Transverse colon (tissue), 4 donors: ENCODE results near the gene APOD. TPM values are rescaled to one million over a fixed set of nuclear protein-coding genes. Genes with fewer than 3 reads are reported as not detected.
"Not testable (repeated sequence)": the region's sequence is repeated elsewhere in the genome, so short reads cannot be mapped to it uniquely, and the experiment has no call there.

Source experiments
- DNase-seq: peaks from one replicate; pipeline ENCODE4 v3.0.0-alpha.2; 2019
- H3K27ac ChIP-seq, 4 donors: fragments of 200-600 bp; sonication (generic); 2 replicates each; pipeline ENCODE4 v1.5.1; 2016 to 2018; ENCODE audit warnings: inconsistent platforms in 4 of 4
- H3K27me3 ChIP-seq: fragments of 200-600 bp; sonication (generic); 2 replicates; pipeline ENCODE4 v1.5.1; 2017; ENCODE audit warnings: inconsistent platforms
- H3K36me3 ChIP-seq, 4 donors: fragments of 200-600 bp; sonication (generic); 2 replicates each; pipeline ENCODE4 v1.5.1; 2017 to 2019; ENCODE audit warnings: inconsistent platforms in 4 of 4
- H3K4me1 ChIP-seq, 4 donors: fragments of 200-600 bp; sonication (generic); 2 replicates each; pipeline ENCODE4 v1.5.1; 2017 to 2020; ENCODE audit warnings: inconsistent platforms in 4 of 4
- H3K4me3 ChIP-seq, 4 donors: fragments of 200-600 bp; sonication (generic); 1 replicate in 1 of 4; 2 replicates in 3 of 4; pipeline versions ENCODE4 v1.5.1 to v1.6.1; 2017 to 2019; ENCODE audit warnings: inconsistent platforms in 4 of 4
- H3K9me3 ChIP-seq, 2 donors: fragments of 200-600 bp; sonication (generic); 2 replicates each; pipeline ENCODE4 v1.5.1; 2017 to 2019; ENCODE audit warnings: inconsistent platforms in 2 of 2
- EP300 ChIP-seq: sonication (generic); formaldehyde crosslinking; IDR thresholded peaks from one replicate; pipeline ENCODE4 v1.6.1; 2017; ENCODE audit warnings: antibody characterized with exemption, low read depth
- POLR2A ChIP-seq: fragments of 450-650 bp; IDR thresholded peaks from one replicate; pipeline ENCODE4 v1.6.1; 2016; ENCODE audit warnings: antibody characterized with exemption, mild to moderate bottlenecking, moderate library complexity
- POLR2AphosphoS5 ChIP-seq, 3 donors: sonication (generic); formaldehyde crosslinking; IDR thresholded peaks; one replicate each; pipeline ENCODE4 v1.6.1; 2016; ENCODE audit warnings: antibody characterized with exemption in 3 of 3
- WGBS, 2 donors: methylation state at CpG; one replicate each; pipeline ENCODE4 v1.1.5; 2018; ENCODE audit warnings: low coverage in 1 of 2; 5-methylcytosine and 5-hydroxymethylcytosine counted together
- in situ Hi-C, 4 donors: fragments of 200-750 bp; cut with MboI; loops; one replicate each; pipeline versions ENCODE4 v1.15.0 to v1.15.1; 2017; ENCODE audit warnings: low sequenced_read_pairs in 3 of 4, low pct_ligation_motif_present in 1 of 4, low pct_unique_long_range_greater_than_20kb in 1 of 4
- intact Hi-C: fragments of 100-400 bp; cut with DNase I; formaldehyde crosslinking; loops from one replicate; pipeline ENCODE4 v1.15.1; 2023; ENCODE audit warnings: low total_unique reads
- total RNA-seq, 4 donors: library from RNA; depleted of rRNA; stranded (reverse); fragments of >200 nt; gene quantifications; one replicate each; pipeline ENCODE4 v1.1.0, GENCODE V29; 2016
- TF ChIP-seq, protein P1 (sequence below), 5 experiments: fragments of 200-600 bp in 3 of 5; fragments of 450-650 bp in 2 of 5; sonication (generic) in 3 of 5; IDR thresholded peaks; 1 replicate in 2 of 5; 2 replicates in 3 of 5; pipeline ENCODE4 v1.5.1; 2016 to 2017; ENCODE audit warnings: antibody characterized with exemption in 5 of 5, inconsistent platforms in 3 of 5, mild to moderate bottlenecking in 2 of 5, moderate library complexity in 1 of 5

Gene APOD
- 100 to 1,000 TPM in 1 of 4 donors, 10 to 100 TPM in 2, 1 to 10 TPM in 1; 3.4 to 118 (median 46.1) TPM for total RNA-seq

DNA sequence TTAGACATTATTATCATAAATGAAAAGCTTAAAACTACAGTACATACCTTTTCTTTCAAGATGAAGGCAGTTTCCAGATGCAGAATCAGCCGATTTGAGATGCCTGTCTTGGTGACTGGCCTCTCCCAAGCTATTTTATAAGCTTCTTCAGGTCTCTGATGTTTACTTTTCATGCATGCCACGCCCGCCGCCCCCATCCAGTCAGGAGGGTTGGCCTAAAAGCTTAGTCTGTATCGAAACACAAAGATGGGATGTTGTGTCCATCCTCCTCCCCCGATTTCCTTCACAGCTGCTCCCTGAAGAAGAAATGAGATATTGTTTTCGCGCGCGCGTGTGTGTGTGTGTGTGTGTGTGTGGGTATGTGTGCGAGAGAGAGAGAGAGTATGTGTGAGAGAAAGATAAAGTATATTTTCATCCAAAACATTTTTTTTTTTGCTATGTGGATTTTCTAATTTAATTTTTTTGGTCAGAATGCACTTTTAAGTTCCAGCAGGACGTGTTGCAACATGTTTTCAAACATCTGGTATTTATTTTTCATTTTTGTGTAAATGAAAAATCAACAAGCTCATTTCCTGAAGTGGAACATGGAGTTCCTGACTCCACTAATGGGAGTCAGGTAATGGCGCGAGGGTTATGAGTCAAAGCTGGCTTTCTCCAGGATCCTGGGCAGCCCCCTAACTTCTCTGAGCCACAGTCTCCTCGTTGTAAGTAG is at the start of gene APOD:
APOD (minus strand) TSS at position 110 of the 712 bp plus-strand sequence. CDS start 4,479 bp downstream, outside the sequence.
- 32 to 49% methylated on average over 8 to 16 of the region's 16 CpGs for WGBS, 2 donors
- DNase-seq, result peak; percentile 49
- in situ Hi-C loops (no loop called here), intact Hi-C loops (no loop called here)
- no peak for TF ChIP-seq POLR2AphosphoS5 (IDR thresholded peaks at IDR 0.05)
- TF ChIP-seq, protein P1, sequence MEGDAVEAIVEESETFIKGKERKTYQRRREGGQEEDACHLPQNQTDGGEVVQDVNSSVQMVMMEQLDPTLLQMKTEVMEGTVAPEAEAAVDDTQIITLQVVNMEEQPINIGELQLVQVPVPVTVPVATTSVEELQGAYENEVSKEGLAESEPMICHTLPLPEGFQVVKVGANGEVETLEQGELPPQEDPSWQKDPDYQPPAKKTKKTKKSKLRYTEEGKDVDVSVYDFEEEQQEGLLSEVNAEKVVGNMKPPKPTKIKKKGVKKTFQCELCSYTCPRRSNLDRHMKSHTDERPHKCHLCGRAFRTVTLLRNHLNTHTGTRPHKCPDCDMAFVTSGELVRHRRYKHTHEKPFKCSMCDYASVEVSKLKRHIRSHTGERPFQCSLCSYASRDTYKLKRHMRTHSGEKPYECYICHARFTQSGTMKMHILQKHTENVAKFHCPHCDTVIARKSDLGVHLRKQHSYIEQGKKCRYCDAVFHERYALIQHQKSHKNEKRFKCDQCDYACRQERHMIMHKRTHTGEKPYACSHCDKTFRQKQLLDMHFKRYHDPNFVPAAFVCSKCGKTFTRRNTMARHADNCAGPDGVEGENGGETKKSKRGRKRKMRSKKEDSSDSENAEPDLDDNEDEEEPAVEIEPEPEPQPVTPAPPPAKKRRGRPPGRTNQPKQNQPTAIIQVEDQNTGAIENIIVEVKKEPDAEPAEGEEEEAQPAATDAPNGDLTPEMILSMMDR (IDR thresholded peaks at IDR 0.05), result no peak
- TF ChIP-seq POLR2A, result no peak
- no peak for TF ChIP-seq EP300
- Histone ChIP-seq H3K27ac (peak within 1 kb of the TSS in 2 of 4 donors; percentile 18 to 41), H3K4me3 (no peak within 1 kb of the TSS), H3K36me3 (no peaks in the 10 kb centered on the region), H3K4me1 (peaks cover 0 to 4% (median 0%) of the 10 kb centered on the region in 4 donors), H3K9me3 (no peaks in the 10 kb centered on the region), H3K27me3 (no peaks in the 10 kb centered on the region)

DNA sequence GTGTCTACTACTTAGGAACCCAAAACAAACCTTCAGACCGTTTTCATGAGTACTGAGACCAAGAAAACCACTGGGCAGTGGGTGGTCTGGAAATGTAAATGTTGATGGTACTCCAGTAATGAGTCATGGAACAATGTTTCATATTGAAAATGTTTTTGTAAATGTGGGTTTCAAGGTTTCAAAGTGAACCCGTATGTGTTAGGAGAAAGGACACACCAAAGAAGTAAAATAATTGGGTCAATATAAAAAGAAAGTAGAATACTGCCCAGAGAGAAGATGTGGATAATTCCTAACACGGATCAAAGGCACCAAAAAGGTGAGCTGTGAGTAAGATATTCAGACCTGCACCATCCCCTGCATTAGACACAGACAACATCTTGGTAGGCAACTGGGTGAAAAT is 49.6 kb upstream of the APOD start:
- H3K27ac ChIP-seq, in situ Hi-C loops, H3K4me1 ChIP-seq, intact Hi-C loops, H3K9me3 ChIP-seq, DNase-seq, H3K4me3 ChIP-seq, H3K36me3 ChIP-seq, H3K27me3 ChIP-seq: not testable (repeated sequence)
- WGBS, 2 donors, result 59 to 65% methylated on average over 2 of the region's 3 CpGs

DNA sequence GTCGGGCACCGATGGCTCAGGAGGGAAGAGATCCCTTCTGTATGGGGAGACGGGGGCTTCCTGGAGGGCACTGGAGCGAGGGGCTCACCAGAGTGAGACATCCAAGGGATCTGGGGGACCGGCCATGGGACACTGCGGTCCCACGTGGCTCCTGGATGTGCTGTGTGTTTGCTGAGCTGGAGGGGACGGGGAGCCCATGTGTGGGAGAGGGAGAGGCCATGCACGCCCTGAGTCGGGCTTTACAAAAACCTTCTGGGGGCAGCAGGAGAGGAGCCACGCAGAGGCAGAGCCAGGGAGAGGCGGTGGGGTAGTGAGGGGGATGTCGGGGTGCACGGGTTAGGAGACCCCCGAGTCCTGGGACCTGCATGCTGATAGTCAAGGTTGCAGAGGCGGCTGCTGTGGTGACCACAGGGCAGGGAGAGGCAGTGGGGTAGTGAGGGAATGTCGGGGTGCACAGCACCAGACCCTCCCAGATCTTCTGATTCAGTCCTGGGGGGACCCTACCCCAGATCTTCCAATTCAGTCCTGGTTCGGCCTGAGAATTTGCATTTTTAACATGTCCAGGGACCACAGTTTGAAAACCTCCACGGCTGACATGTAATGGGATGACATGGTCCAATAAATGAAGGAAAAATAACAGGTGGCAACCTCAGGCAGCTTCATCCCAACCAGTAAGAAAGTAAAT is 48.9 kb upstream of the APOD start:
- H3K36me3 ChIP-seq, H3K9me3 ChIP-seq, in situ Hi-C loops, H3K27ac ChIP-seq, H3K27me3 ChIP-seq, H3K4me1 ChIP-seq, H3K4me3 ChIP-seq, intact Hi-C loops, DNase-seq: not testable (repeated sequence)
- WGBS, 2 donors, result 89% methylated on average over 18 of the region's 19 CpGs; no CpG with 5 or more reads in 1 of the 2 donors

DNA sequence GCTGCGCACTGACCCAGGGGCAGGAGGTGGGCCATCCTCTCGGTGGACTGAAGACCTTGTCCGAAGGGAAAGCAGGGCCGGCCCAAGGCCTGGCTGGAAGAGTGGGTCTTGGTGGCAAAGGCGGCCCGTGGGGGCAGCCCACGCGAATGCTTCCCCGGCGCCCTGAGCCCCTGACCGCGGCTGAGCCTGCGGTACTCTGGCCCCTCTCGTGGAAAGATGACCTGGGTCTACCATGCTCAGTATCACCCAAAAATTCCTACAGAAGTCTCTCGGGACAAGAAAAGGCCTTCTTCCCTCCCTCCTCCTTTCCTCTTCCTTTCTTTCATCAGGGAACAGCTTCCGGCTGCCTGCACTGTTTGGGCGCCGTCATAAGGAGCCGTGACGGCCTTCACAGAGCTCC is 48.3 kb upstream of the APOD start:
- H3K4me3 ChIP-seq, H3K27me3 ChIP-seq, DNase-seq, intact Hi-C loops, H3K27ac ChIP-seq, H3K4me1 ChIP-seq, H3K9me3 ChIP-seq, H3K36me3 ChIP-seq, in situ Hi-C loops: not testable (repeated sequence)
- 93% methylated on average over 11 of the region's 20 CpGs; no CpG with 5 or more reads in 1 of the 2 donors for WGBS, 2 donors

DNA sequence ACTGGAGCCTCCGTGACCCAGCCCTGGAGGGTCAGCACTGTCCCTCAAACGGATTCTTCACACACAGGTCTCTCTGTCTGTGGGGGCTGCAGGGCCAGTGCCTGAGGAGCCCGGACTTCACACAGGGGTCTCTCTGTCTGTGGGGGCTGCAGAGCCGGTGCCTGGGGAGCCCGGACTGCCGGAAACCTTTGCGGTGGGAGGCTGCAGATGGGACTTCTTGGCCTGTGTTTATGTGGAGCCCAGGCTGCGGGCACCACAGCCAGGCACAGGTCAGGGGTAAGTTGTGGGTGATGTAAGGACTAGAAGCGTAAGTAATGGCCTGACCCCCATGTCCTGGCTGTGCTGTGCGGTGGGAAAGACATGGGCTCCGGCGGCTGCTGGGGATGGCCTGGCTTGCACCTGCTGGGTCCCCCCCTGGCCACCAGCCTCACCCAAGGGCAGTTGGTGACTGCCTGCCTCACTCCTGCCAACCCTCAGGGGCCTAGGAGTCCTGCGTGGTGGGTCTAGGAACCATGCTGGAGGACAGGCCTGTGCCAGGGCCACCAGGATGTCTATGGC is 47.3 kb upstream of the APOD start:
- DNase-seq, H3K4me3 ChIP-seq, H3K36me3 ChIP-seq, H3K27ac ChIP-seq, intact Hi-C loops, H3K4me1 ChIP-seq, H3K27me3 ChIP-seq, H3K9me3 ChIP-seq, in situ Hi-C loops: not testable (repeated sequence)
- 93% methylated on average over 9 of the region's 13 CpGs; no CpG with 5 or more reads in 1 of the 2 donors for WGBS, 2 donors

DNA sequence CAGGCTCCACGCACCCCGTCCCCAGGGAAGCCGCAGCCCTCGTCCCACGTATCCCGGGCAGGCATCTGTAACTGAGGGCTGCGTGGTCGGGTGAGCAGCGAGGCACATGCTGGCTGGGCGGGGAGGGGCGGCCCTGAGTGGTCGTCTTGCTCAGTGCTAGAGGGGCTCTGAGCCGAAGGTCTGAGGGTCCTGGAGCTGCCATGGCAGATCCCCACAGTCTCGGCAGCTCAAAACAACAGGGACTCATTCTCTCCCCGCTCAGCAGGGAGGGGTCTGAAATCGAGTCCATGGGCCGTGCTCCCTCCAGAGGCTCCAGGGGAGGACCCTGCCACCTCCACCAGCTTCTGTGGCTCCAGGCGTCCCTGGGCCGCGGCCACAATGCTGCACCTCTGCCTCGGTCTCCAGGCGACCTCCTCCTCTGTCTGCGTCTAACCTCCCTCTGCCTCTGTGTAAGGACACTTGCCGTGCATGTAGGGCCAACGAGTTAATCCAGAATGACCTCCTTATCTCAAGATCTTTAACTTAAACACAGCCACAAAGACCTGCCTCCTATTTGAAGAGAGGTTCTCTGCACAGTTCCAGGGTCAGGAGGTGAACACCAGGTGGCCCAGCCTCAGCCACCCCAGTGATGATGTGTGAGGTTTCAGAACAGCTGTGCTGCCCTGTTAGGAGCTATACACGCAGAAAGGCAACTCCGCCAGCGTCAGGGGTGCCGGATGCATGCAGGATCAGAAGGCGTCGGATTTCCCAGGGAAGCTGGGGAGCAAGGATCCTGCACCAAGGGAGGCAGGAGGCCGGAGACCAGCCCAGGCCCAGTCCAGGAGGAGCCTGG is 46.6 kb upstream of the APOD start:
- H3K4me3 ChIP-seq, H3K36me3 ChIP-seq, H3K27ac ChIP-seq, in situ Hi-C loops, H3K9me3 ChIP-seq, DNase-seq, H3K4me1 ChIP-seq, H3K27me3 ChIP-seq, intact Hi-C loops: not testable (repeated sequence)
- 85% methylated on average over 24 of the region's 32 CpGs; no CpG with 5 or more reads in 1 of the 2 donors for WGBS, 2 donors

DNA sequence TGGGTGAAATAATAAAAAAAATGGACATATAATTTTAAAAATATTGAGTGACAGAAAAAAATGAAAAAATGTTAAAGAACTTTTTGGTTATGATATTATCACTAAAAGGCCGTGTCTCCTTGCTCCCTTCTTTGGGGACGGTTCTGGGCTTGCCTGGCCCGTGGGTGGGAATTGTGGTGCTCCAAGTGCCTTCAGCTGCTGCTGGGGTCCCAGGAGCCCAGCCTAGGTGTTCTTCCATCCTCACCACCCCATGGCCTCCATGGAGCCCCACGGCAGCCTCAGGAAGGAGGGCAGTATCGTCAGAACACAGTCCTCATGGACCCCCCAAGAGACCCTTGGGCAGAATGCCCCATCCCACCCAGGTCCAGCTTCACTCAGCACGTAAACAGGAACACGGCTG is 45.9 kb upstream of the APOD start:
- intact Hi-C loops, H3K4me3 ChIP-seq, H3K4me1 ChIP-seq, DNase-seq, H3K27ac ChIP-seq, H3K27me3 ChIP-seq, H3K9me3 ChIP-seq, in situ Hi-C loops, H3K36me3 ChIP-seq: not testable (repeated sequence)
- 93 to 96% methylated on average over 3 to 4 of the region's 7 CpGs for WGBS, 2 donors

DNA sequence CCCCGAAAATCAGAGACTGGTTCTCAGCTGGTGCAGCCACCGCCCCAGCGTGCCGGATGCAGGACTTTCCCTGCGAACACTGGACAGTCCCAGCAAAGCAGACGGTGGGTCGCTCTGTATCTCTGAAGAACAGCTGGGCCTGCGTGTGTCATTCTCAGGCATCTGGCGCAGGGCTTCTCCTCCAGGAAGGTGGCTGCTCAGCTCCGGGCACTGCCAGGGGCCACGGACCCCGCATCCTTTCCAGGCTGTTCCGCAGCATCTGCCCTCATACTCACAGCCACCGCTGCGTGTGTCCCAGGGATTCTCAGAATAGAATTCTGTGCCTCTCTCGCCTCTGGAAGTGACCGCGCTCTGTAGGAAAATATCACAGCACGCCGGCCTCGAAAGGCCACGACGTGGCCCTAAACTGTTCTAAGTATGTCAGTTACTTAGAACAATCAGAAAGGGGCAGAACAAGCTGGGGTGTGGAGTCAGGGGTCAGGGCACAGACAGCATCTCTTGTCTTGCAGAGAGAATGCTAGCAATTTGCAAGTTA is 44.7 kb upstream of the APOD start:
- H3K27me3 ChIP-seq, DNase-seq, intact Hi-C loops, H3K9me3 ChIP-seq, H3K36me3 ChIP-seq, H3K27ac ChIP-seq, in situ Hi-C loops, H3K4me1 ChIP-seq, H3K4me3 ChIP-seq: not testable (repeated sequence)
- 94% methylated on average over 18 of the region's 23 CpGs; no CpG with 5 or more reads in 1 of the 2 donors for WGBS, 2 donors
